ENCODE results near the gene SLC31A1.

DNA sequence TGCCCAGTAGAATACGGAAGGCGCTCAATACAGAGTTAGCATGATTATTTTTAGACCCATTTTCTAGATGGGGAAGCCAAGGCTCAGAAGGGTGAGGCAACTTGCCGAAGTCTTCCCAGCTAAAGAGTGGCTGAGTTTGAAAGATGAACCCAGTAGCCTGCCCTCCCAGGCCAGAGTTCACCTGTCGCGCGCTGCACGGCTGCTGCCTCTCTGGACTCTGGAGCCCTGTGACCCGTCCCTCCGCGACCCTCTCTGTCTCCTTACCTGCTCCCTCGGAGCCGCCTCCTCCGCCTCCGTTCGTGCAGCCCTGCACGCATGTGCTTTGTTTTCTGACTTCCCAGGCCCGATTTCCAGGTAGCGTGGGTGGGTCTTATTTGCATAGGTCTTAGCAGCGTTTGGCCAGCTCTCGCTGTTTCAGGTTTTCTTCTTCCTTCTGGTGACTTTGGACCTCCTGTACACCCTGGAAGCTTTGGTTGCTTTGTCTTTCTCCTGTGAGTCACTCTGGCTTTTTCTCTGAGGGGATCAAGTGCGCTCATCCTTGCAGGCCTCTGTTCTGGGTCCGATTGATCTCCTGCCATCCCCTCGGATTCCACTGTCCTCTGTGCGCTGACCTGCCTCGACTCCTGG lies 81.6 kb downstream of the SLC31A1 start, which contains the start of gene RNF183:
- no peak for TF ChIP-seq POLR2A (IDR thresholded peaks at IDR 0.05; ENCODE audit: control extremely low read depth in 1 of 2, low read depth in 2 of 2, low read length in 2 of 2)
- no peak for TF ChIP-seq TAF1 (IDR thresholded peaks at IDR 0.05; ENCODE audit: low read depth, low read length)
- TF ChIP-seq TEAD4 (IDR thresholded peaks at IDR 0.05; ENCODE audit: low read depth, low read length), result no peak
- TF ChIP-seq, protein P1, sequence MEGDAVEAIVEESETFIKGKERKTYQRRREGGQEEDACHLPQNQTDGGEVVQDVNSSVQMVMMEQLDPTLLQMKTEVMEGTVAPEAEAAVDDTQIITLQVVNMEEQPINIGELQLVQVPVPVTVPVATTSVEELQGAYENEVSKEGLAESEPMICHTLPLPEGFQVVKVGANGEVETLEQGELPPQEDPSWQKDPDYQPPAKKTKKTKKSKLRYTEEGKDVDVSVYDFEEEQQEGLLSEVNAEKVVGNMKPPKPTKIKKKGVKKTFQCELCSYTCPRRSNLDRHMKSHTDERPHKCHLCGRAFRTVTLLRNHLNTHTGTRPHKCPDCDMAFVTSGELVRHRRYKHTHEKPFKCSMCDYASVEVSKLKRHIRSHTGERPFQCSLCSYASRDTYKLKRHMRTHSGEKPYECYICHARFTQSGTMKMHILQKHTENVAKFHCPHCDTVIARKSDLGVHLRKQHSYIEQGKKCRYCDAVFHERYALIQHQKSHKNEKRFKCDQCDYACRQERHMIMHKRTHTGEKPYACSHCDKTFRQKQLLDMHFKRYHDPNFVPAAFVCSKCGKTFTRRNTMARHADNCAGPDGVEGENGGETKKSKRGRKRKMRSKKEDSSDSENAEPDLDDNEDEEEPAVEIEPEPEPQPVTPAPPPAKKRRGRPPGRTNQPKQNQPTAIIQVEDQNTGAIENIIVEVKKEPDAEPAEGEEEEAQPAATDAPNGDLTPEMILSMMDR (IDR thresholded peaks at IDR 0.05; ENCODE audit: control extremely low read depth in 1 of 3, insufficient read depth in 1 of 3, low read depth in 1 of 3, low read length in 3 of 3), result no peak
- no peak for TF ChIP-seq CEBPB (IDR thresholded peaks at IDR 0.05; ENCODE audit: low read depth, low read length)
- TF ChIP-seq ZNF274 (IDR thresholded peaks at IDR 0.05; ENCODE audit: borderline replicate concordance, extremely low read depth, low read length), result no peak
- TF ChIP-seq SIRT6 (IDR thresholded peaks at IDR 0.05; ENCODE audit: low read length), result no peak
- TF ChIP-seq EZH2 (IDR thresholded peaks at IDR 0.05; ENCODE audit: low read depth, low read length, severe bottlenecking), result no peak
- no peak for TF ChIP-seq POLR2AphosphoS5 (IDR thresholded peaks at IDR 0.05; ENCODE audit: low read depth, low read length)
- TF ChIP-seq YY1 (IDR thresholded peaks at IDR 0.05; ENCODE audit: low read depth, low read length), result no peak
